Measurements from ENCODE around the gene CASR. TPM values are rescaled to one million over a fixed set of nuclear protein-coding genes. Genes with fewer than 3 reads are reported as not detected.

Gene CASR
- total RNA-seq, 1 donor: not detected

- DNase-seq (ENCODE audit: low read depth): no peak
- H3K4me3 ChIP-seq (ENCODE audit: low read depth, low read length): no peak overlapping the region
- TF ChIP-seq CTCF (IDR thresholded peaks at IDR 0.05; ENCODE audit: insufficient read depth, low read depth, low read length): no peak
These were observed 112.0 kb downstream of the CASR start for GRCh38 chr3:122295266-122296062.

GRCh38 chr3:122298239-122298638 lies 114.8 kb downstream of the CASR start:
- no peak overlapping the region for H3K4me3 ChIP-seq (ENCODE audit: low read depth, low read length)
- TF ChIP-seq CTCF (IDR thresholded peaks at IDR 0.05; ENCODE audit: insufficient read depth, low read depth, low read length): no peak
- no peak for DNase-seq (ENCODE audit: low read depth)

- DNase-seq (ENCODE audit: low read depth): no peak
- H3K4me3 ChIP-seq (ENCODE audit: low read depth, low read length): no peak overlapping the region
- no peak for TF ChIP-seq CTCF (IDR thresholded peaks at IDR 0.05; ENCODE audit: insufficient read depth, low read depth, low read length)
These were observed 115.7 kb downstream of the CASR start for GRCh38 chr3:122299215-122299614.

GRCh38 chr3:122299872-122300460 lies 116.5 kb downstream of the CASR start:
- peak; percentile 14 for DNase-seq (ENCODE audit: low read depth)
- peak; percentile 59 for TF ChIP-seq CTCF (IDR thresholded peaks at IDR 0.05; ENCODE audit: insufficient read depth, low read depth, low read length)
- no peak overlapping the region for H3K4me3 ChIP-seq (ENCODE audit: low read depth, low read length)

GRCh38 chr3:122301063-122301462 lies 117.6 kb downstream of the CASR start:
- no peak for DNase-seq (ENCODE audit: low read depth)

GRCh38 chr3:122305818-122306621 lies 122.6 kb downstream of the CASR start:
- no peak overlapping the region for H3K4me3 ChIP-seq (ENCODE audit: low read depth, low read length)
- peak; percentile 12 for TF ChIP-seq CTCF (IDR thresholded peaks at IDR 0.05; ENCODE audit: insufficient read depth, low read depth, low read length)
- no peak for DNase-seq (ENCODE audit: low read depth)

More at GRCh38 chr3:122301063-122301462, 117.6 kb downstream of the CASR start:
- TF ChIP-seq CTCF (IDR thresholded peaks at IDR 0.05; ENCODE audit: insufficient read depth, low read depth, low read length): no peak
- no peak overlapping the region for H3K4me3 ChIP-seq (ENCODE audit: low read depth, low read length)

Data from fibroblast of villous mesenchyme (primary cell).